Nephron (organoid): ENCODE measurements around the gene SRSF2.

ENCODE experiments used
- H3K27ac Mint-ChIP-seq, 3 experiments: 2 replicates each; pipeline ENCODE4 v1.8.0; 2020; ENCODE audit warnings: mixed read lengths in 3 of 3, mild to moderate bottlenecking in 2 of 3, moderate library complexity in 1 of 3
- H3K27me3 Mint-ChIP-seq: 2 replicates; pipeline ENCODE4 v1.8.0; 2021; ENCODE audit warnings: low read depth, mild to moderate bottlenecking, moderate library complexity, mixed read lengths
- H3K36me3 Mint-ChIP-seq: 2 replicates; pipeline ENCODE4 v1.8.0; 2020; ENCODE audit warnings: low read depth, mixed read lengths
- H3K4me1 Mint-ChIP-seq: 2 replicates; pipeline ENCODE4 v1.8.0; 2020; ENCODE audit warnings: mixed read lengths
- H3K4me3 Mint-ChIP-seq, 3 experiments: 2 replicates each; pipeline ENCODE4 v1.8.0; 2020; ENCODE audit warnings: mild to moderate bottlenecking in 3 of 3, mixed read lengths in 3 of 3, moderate library complexity in 2 of 3
- H3K9me3 Mint-ChIP-seq: 2 replicates; pipeline ENCODE4 v1.8.0; 2020; ENCODE audit warnings: mixed read lengths
- TF ChIP-seq, protein P1 (sequence below), 3 experiments: fragments of 200-600 bp; sonication (generic); IDR thresholded peaks; one replicate each; pipeline ENCODE4 v1.5.0; 2021; ENCODE audit warnings: antibody characterized with exemption in 3 of 3; ENCODE audit not compliant: unreplicated experiment in 3 of 3

Gene SRSF2

DNA sequence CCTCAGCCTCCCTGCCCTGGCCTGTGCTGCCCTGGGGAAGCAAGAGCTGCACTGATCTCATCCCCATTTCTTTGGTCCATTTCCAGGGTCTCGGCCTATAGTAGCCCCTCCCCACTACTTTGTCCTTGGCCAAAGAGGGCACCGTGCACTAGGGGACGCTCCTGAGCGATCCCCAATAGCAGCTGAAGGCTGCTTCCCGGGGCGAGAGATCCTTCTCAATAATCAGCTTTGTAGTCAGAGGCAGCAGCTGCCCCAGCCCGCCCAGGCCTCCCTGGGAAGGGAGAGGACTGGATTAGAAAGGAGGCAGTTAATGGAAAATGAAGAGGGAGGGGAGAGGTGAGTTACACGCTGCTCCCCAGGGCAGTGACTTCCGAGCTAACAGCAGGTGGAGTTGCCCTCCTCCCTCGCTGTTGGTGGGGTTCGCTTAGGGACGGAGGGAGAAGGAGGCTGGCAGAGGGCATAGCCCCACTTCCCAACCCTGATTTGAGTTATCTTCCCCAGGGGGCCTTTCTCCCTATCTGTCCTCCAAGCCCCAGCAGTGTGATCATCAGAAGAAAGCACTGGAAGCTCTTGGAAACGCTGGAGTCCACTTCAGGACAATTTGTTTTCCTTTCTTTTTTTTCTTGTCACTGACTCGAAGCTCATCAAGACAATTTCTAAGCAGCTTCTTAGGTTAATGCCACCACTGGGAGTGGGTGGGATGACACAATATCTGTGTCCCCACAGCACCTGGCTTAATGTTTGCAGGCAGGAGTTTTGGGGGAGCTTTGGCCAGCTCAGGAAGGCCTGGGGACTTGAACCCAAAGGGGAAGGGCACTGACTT is 28.9 kb downstream of the SRSF2 start:
- Mint-ChIP-seq H3K27ac (peak overlapping the region; percentile 80 to 97 (median 92)), H3K36me3 (peaks cover 7% of the 10 kb centered on the region), H3K4me3 (peak overlapping the region; percentile 83 to 88 (median 87)), H3K4me1 (peaks cover 48% of the 10 kb centered on the region), H3K27me3 (no peaks in the 10 kb centered on the region), H3K9me3 (no peaks in the 10 kb centered on the region)
- TF ChIP-seq, protein P1, sequence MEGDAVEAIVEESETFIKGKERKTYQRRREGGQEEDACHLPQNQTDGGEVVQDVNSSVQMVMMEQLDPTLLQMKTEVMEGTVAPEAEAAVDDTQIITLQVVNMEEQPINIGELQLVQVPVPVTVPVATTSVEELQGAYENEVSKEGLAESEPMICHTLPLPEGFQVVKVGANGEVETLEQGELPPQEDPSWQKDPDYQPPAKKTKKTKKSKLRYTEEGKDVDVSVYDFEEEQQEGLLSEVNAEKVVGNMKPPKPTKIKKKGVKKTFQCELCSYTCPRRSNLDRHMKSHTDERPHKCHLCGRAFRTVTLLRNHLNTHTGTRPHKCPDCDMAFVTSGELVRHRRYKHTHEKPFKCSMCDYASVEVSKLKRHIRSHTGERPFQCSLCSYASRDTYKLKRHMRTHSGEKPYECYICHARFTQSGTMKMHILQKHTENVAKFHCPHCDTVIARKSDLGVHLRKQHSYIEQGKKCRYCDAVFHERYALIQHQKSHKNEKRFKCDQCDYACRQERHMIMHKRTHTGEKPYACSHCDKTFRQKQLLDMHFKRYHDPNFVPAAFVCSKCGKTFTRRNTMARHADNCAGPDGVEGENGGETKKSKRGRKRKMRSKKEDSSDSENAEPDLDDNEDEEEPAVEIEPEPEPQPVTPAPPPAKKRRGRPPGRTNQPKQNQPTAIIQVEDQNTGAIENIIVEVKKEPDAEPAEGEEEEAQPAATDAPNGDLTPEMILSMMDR (IDR thresholded peaks at IDR 0.05; ENCODE audit: unreplicated experiment in 3 of 3) = peak; percentile 18 to 48 (median 34)

DNA sequence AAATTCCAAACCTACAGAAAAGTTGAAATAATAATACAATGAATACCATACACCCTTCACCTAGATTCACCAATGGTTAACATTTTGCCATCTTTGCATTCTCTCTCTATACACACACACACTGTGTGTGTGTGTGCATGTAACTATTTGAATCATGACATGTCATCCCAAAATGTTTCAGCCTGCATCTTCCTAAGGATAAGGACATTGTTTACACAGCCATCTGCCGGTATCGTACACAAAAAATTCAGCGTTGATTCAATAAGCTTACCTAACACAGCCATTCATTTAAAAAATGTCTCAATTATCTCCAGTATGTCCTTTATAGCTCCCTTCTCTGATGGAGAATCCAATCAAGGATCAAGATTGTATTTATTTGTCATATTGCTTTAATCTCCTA is 30.3 kb downstream of the SRSF2 start:
- Mint-ChIP-seq H3K36me3 (peaks cover 4% of the 10 kb centered on the region), H3K4me1 (peaks cover 57% of the 10 kb centered on the region), H3K4me3 (peak overlapping the region in 2 of 3 experiments; percentile 28 to 34), H3K27me3 (no peaks in the 10 kb centered on the region), H3K9me3 (no peaks in the 10 kb centered on the region), H3K27ac (peak overlapping the region; percentile 26 to 68 (median 51))
- TF ChIP-seq, protein P1 (IDR thresholded peaks at IDR 0.05; ENCODE audit: unreplicated experiment in 3 of 3) = no peak

DNA sequence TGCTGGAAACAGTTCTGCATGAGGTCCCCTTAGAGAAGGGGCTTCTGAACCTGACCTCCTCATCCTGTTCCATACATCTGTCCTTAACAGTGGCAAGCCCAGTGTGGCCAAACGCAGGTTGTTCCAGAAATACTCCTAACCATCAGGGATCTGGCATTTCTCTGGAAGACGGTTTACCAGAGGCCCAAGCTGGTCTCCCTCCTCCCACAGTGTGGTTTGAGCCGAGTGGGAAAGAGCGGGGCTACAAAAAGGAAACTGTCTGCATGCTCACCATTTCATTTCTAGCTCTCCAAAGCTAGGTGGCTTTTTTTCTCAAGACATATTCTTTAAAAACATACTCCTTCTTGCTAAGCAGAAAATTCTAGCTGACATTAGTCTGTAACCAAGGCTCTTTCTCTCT is 32.3 kb downstream of the SRSF2 start:
- H3K4me3 Mint-ChIP-seq = peak overlapping the region in 1 of 3 experiments; percentile 25
- TF ChIP-seq, protein P1 (IDR thresholded peaks at IDR 0.05; ENCODE audit: unreplicated experiment in 3 of 3) = no peak
- no peaks in the 10 kb centered on the region for H3K27me3 Mint-ChIP-seq
- peak overlapping the region; percentile 57 to 89 (median 77) for H3K27ac Mint-ChIP-seq
- H3K4me1 Mint-ChIP-seq = peaks cover 66% of the 10 kb centered on the region
- peaks cover 4% of the 10 kb centered on the region for H3K36me3 Mint-ChIP-seq
- H3K9me3 Mint-ChIP-seq = no peaks in the 10 kb centered on the region

DNA sequence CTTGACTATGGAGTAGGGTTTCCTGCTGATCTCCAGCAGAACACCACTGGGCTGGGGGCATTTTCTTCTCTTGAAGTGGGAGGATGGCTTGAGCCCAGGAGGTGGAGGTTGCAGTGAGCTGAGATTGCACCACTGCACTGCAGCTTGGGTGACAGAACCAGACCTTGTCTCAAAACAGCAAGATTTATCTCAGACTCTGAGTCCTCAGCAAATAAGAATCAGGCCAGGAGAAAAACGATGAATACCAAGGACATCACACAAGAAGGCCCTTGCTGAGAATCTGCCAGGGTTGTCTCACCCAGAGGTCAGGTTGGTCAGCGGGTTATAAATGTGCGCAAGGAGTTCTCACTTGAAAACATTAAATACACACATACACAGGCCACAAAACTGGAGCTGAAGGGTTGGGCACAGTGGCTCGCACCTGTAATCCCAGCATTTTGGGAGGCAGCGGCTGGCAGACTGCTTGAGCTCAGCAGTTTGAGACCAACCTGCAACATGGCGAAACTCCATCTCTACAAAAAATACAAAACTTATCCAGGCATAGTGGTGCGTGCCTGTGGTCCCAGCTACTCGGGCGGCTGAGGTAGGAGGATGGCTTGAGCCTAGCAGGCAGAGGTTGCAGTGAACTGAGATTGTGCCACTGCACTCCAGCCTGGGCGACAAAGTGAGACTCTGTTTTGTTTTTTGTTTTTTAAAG is 34.0 kb downstream of the SRSF2 start:
- H3K4me3 Mint-ChIP-seq = peak overlapping the region in 1 of 3 experiments; percentile 42
- no peaks in the 10 kb centered on the region for H3K27me3 Mint-ChIP-seq
- H3K27ac Mint-ChIP-seq = peak overlapping the region in 2 of 3 experiments; percentile 51 to 56
- TF ChIP-seq, protein P1 (IDR thresholded peaks at IDR 0.05; ENCODE audit: unreplicated experiment in 3 of 3) = no peak
- peaks cover 4% of the 10 kb centered on the region for H3K36me3 Mint-ChIP-seq
- H3K4me1 Mint-ChIP-seq = peaks cover 58% of the 10 kb centered on the region
- no peaks in the 10 kb centered on the region for H3K9me3 Mint-ChIP-seq

DNA sequence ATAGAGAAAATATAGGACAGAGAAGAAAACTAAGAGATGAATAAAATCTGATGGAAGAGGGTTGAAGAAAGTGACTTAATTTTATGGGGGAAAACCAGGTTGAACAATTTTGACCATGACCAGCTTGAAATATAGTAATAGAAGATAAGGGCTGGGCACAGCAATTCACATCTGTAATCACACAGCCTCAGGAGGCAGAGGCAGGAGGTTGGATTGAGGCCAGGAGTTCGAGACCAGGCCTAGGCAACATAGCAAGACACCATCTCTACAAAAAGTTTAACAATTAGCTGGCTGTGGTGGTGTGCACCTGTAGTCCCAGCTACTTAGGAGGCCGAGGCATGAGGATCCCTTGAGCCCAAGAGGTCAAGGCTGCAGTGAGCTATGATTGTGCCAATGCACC is 35.1 kb downstream of the SRSF2 start:
- Mint-ChIP-seq H3K27me3 (no peaks in the 10 kb centered on the region), H3K27ac (peak overlapping the region; percentile 70 to 90 (median 87)), H3K36me3 (no peaks in the 10 kb centered on the region), H3K4me3 (peak overlapping the region in 1 of 3 experiments; percentile 39), H3K9me3 (no peaks in the 10 kb centered on the region), H3K4me1 (peaks cover 61% of the 10 kb centered on the region)
- TF ChIP-seq, protein P1 (IDR thresholded peaks at IDR 0.05; ENCODE audit: unreplicated experiment in 3 of 3) = no peak
